Measurements from ENCODE around the gene CDH23. TPM values are rescaled to one million over a fixed set of nuclear protein-coding genes. Genes with fewer than 3 reads are reported as not detected.
A peak's percentile ranks its signal among the peaks of the same experiment; 100 is the strongest.

The CDH23 gene
- total and polyA plus RNA-seq, 9 of the 15 experiments (the other 6 are each of a cell fraction or from before 2014, with no cell fraction given) = 0.18 to 1.2 (median 0.47) TPM

GRCh38 chr10:71635251-71635866 is 238.6 kb downstream of the CDH23 start (continued):
- TF ChIP-seq HNRNPL (IDR thresholded peaks at IDR 0.05; ENCODE audit: low read depth, low read length) (no peak), JUNB (CRISPR knock-in tag; conservative IDR thresholded peaks at IDR 0.05) (no peak), CBX1 (IDR thresholded peaks at IDR 0.05; ENCODE audit: low read depth) (no peak), ERF (CRISPR knock-in tag; IDR thresholded peaks at IDR 0.05) (no peak), KDM4B (IDR thresholded peaks at IDR 0.05; ENCODE audit: borderline replicate concordance in 2 of 2, low read depth in 1 of 2) (no peak), VEZF1 (CRISPR knock-in tag; IDR thresholded peaks at IDR 0.05) (peak; percentile 89), HIVEP1 (CRISPR knock-in tag; IDR thresholded peaks at IDR 0.05) (no peak), FIP1L1 (IDR thresholded peaks at IDR 0.05; ENCODE audit: low read depth, low read length, poor library complexity, severe bottlenecking) (no peak), MNT (conservative IDR thresholded peaks at IDR 0.05) (no peak), HNRNPLL (IDR thresholded peaks at IDR 0.05; ENCODE audit: low read depth, low read length, poor library complexity, severe bottlenecking) (no peak), ZBTB49 (CRISPR knock-in tag; IDR thresholded peaks at IDR 0.05; ENCODE audit: borderline replicate concordance) (no peak), RBM14 (IDR thresholded peaks at IDR 0.05; ENCODE audit: borderline replicate concordance, insufficient read depth, low read depth, low read length) (no peak), BACH1 (tag; IDR thresholded peaks at IDR 0.05) (no peak), ZNF12 (CRISPR knock-in tag; IDR thresholded peaks at IDR 0.05) (peak; percentile 99), ARID1B (IDR thresholded peaks at IDR 0.05) (peak; percentile 99), NELFE (IDR thresholded peaks at IDR 0.05; ENCODE audit: insufficient read depth, insufficient read length) (no peak), GATA2 (CRISPR knock-in tag; IDR thresholded peaks at IDR 0.05) (peak; percentile 97), MEF2A (IDR thresholded peaks at IDR 0.05; ENCODE audit: control insufficient read depth, low read depth, low read length) (no peak), TAF1 (IDR thresholded peaks at IDR 0.05; ENCODE audit: control insufficient read depth, extremely low read depth, insufficient read depth, low read length, severe bottlenecking) (no peak), GTF2F1 (IDR thresholded peaks at IDR 0.05; ENCODE audit: low read depth, low read length) (no peak), GABPA (tag; conservative IDR thresholded peaks at IDR 0.05; ENCODE audit: low read depth) (no peak), KLF16 (IDR thresholded peaks at IDR 0.05) (peak; percentile 93), ZNF75A (CRISPR knock-in tag; IDR thresholded peaks at IDR 0.05) (no peak), ZSCAN29 (IDR thresholded peaks at IDR 0.05) (no peak), CTBP1 (IDR thresholded peaks at IDR 0.05; ENCODE audit: borderline replicate concordance) (peak; percentile 94)
